ENCODE results near the gene AMH.
A peak's percentile ranks its signal among the peaks of the same experiment; 100 is the strongest.

Gene AMH

DNA sequence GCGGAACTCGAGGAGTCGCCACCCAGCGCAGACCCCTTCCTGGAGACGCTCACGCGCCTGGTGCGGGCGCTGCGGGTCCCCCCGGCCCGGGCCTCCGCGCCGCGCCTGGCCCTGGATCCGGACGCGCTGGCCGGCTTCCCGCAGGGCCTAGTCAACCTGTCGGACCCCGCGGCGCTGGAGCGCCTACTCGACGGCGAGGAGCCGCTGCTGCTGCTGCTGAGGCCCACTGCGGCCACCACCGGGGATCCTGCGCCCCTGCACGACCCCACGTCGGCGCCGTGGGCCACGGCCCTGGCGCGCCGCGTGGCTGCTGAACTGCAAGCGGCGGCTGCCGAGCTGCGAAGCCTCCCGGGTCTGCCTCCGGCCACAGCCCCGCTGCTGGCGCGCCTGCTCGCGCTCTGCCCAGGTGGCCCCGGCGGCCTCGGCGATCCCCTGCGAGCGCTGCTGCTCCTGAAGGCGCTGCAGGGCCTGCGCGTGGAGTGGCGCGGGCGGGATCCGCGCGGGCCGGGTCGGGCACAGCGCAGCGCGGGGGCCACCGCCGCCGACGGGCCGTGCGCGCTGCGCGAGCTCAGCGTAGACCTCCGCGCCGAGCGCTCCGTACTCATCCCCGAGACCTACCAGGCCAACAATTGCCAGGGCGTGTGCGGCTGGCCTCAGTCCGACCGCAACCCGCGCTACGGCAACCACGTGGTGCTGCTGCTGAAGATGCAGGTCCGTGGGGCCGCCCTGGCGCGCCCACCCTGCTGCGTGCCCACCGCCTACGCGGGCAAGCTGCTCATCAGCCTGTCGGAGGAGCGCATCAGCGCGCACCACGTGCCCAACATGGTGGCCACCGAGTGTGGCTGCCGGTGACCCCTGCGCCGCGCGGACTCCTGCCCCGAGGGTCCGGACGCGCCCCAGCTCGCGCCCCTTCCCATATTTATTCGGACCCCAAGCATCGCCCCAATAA lies 2.3 kb downstream of the AMH start:
- FAIRE-seq, result no peak

GRCh38 chr19:2252055-2252796 lies 3.1 kb downstream of the AMH start:
- no peak for FAIRE-seq

DNA sequence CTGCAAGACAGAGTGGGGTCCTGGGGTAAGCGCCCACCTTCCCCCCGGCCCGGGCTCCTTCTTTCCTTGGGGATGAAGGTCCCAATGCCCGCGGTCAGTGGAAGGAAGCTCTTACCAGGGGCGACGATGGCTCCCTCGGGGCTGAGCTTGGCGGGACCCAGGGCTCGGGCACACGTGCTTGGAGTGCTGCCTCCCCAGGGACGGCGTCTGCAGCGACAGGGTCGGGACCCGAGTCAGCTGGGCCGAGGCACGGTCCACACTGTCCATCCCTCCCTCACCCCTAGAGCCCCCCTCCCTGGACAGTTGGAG lies 3.6 kb downstream of the AMH start:
- FAIRE-seq, result no peak

- no peak for FAIRE-seq
Observed at GRCh38 chr19:2253106-2254063, 4.3 kb downstream of the AMH start.

DNA sequence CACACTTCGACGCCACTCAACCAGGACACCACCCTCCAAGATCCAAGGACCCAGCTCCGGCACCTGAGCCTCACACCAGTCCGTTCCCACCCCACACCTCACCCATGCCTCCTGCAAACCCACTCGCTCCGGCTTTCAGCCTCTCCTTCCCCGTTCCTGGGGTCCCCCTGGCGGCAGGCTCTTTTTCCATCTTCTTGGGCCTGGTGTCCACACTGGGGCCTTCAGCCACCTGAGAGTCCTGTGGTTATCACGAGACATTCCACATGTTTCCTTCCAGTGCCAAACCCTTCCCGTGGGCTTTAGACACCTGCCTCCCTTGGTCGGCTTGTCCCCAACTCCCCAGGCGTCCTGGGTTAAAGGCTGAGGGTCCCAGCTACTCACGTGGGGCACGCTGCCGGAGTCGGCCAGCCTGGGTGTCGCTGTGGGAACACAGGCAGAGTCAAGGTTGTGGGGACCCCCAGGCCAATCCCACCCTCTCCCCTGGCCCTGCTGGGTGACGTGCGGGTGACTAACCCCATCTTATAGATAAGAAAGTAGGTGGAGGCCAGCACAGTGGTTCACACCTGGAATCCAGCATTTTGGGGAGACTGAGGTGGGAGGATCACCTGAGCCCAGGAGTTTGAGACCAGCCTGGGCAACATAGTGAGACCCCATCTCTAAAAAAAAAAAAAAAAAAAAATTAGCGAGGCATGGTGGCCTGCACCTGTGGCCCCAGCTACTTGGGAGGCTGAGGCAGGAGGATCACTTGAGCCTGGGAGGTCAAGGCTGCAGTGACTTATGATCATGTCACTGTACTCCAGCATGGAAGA lies 5.1 kb downstream of the AMH start:
- FAIRE-seq, result no peak

DNA sequence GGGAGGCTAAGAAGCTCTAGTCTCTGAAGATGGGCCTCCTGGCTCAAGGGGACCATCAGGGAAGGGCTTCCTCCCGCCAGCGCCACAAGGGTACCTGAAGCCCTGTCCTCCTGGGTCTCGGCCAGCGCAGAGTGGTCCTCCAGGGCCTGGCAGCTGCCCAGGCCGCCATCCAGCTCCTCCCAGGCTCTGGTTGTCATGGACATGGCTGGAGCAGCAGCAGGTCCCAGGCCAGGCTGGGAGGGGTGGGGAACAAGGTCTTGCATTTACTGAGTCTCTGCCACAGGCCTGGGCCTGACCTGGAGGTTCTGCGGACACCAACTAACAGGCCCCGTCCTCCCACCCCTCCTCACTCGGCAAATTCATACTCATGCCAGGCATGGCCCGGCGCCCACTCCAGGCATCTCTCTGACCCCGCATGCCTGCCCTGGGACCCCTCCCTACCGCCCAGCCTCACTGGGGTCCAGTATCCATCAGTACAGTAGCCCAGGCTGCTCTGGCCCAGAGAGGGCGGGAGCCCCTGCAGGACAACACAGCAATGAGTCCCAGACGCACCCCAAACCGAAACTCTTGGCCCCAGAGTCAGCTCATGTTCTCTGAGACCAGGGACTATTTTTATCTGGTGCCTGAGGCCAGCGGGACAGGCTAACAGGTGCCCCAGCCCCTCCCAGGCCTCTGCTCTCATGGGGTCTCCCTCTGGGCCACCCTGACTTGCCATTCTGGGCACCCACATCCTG lies 6.2 kb downstream of the AMH start:
- no peak for FAIRE-seq

DNA sequence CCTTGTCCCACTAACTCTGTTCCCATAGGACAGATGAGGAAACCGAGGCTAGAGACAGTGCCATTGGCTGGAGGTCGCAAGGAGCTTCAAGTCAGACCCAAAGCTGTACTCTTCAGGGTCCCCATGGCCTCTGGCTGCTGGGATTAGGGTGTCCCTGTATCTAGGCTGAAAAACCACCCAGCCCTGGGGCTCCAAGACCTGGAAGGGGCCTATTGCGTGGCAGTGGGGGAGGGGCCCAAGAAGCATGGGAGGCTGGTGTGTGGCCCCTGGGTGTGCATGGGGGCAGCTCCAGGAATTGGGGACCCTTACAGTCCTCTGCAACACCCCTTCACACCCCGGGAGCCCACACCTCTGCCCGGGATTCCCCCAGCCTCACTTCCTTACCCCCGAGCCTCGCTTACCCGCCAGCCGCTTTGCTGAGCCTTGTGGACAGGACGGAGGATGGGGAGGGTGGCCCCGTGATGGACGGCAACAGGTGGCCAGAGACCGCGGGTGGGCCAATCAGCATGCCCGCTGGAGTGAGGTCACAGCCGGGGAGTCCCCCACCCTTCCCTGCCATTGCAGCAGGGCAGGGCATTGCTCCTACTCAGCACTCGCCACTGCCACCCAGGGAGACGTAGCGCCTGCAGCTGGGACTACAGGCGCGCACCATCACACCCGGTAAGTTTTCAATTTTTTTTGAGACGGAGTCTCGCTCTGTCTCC lies 7.0 kb downstream of the AMH start, which contains the start of gene JSRP1:
Gene JSRP1 (minus strand): TSS at position 436 of the 704 bp plus-strand sequence. CDS start 1,103 bp downstream, outside the sequence.
- FAIRE-seq, result no peak

GRCh38 chr19:2259336-2259735 lies 10.2 kb downstream of the AMH start:
- no peak for FAIRE-seq

DNA sequence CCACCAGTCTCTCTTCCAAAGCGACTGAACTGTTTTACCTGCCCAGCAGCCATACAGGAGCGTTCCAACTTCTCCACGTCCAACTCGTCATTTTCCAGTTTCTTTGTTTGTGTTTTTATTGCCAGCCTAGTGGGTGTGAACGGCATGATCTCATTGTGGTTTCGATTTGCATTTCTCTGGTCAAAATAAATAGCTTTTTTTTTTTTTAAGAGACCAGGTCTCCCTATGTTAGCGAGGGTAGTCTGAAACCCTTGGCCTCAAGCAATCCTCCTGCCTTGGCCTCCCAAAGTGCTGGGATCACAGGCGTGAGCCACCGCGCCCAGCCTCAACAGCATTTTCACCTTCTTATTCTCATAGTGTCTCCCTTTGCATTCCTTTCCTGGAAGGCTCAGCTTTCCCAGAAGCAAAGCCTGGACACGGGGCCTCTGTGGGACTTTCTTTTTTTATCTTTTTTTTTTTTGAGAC lies 11.2 kb downstream of the AMH start:
- no peak for FAIRE-seq

GRCh38 chr19:2261438-2262172 lies 12.5 kb downstream of the AMH start:
- FAIRE-seq, result no peak

DNA sequence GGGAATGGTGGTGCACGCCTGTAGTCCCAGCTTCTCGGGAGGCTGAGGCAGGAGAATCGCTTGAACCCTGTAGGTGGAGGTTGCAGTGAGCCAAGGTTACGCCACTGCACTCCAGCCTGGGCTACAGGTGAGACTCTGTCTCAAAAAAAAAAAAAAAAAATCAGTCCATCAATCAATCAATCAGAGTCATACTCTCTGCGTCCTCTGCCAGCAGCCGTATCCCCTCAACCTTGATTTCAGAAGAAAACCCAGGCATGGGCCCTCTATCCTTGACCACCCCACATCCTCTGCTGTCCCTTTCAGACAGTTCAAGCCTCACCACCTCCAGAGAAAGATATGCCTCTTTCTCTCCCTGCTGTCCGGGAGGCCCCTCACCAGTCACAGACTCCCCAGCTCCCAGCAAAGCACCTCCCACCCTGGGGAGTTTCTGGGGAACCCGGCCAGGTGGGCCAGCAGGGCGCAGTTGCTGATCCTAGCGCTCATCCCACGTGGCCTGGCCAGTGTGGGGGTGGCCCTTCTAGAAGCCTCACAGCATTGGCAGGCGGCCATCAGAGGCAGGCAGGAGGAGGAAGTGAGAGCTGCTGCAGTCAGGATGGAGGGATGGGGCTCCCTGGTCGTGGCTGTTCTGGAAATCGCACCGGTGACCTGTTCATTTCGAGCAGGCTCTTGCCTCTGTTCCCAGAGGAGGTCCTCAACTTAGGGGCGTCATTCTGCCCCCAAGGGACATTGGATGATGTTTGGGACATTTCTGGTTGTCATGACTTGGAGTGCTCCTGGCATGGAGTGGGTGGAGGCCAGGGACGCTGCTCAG lies 17.3 kb downstream of the AMH start:
- FAIRE-seq, result no peak

- FAIRE-seq, result no peak
Observed at GRCh38 chr19:2268480-2268830, 19.3 kb downstream of the AMH start.

GRCh38 chr19:2268861-2269243 lies 19.7 kb downstream of the AMH start:
- FAIRE-seq, result no peak

DNA sequence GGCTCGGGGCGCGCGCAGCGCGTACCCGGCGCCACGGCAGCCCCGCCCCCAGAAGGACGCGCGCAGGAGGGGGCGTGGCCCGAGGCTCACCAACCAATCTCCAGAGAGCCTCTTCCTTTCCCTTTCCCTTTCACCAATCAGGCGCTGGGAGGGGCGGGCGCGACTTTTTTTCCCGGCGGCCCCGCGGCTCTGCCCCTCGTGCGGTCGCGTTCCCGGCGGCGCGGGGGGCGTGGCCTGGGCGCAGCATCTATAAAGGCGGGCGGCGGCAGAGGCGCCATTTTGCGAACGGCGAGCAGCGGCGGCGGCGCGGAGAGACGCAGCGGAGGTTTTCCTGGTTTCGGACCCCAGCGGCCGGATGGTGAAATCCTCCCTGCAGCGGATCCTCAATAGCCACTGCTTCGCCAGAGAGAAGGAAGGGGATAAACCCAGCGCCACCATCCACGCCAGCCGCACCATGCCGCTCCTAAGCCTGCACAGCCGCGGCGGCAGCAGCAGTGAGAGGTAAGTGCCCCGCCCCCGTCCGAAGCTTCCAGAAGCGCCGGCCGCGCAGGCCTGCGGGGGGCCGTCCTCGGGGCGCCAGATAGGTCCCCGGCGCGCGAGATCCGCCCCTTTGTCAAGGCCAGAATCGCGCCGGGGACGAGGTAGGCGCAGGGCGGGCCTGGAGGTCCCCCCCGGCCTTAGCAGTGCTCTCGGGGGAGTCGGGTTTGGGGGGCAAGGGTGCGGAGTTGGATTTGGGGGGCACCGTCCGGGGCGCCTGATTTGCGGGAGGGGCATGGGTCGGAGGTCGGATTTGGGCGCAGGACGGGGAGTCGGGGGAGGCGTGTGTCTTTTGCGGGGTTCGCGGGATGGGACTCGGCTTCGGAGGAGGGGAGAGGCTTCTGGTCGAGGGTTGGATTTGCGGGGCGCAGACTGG lies 20.4 kb downstream of the AMH start:
- FAIRE-seq, result peak; percentile 70

DNA sequence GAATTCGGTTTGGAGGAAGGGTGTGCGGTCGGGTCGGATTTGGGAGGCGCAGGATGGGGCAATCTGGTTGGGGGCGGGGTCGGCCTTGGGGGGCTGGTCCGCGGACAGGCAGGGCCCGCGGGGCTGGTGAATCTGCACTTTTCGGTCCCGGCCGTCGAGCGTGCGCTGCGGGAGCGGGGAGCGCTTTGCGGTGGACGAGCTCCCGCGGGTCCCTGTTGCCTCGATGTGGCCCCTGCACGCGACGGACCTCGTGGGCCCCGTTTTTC lies 21.0 kb downstream of the AMH start:
- no peak for FAIRE-seq

DNA sequence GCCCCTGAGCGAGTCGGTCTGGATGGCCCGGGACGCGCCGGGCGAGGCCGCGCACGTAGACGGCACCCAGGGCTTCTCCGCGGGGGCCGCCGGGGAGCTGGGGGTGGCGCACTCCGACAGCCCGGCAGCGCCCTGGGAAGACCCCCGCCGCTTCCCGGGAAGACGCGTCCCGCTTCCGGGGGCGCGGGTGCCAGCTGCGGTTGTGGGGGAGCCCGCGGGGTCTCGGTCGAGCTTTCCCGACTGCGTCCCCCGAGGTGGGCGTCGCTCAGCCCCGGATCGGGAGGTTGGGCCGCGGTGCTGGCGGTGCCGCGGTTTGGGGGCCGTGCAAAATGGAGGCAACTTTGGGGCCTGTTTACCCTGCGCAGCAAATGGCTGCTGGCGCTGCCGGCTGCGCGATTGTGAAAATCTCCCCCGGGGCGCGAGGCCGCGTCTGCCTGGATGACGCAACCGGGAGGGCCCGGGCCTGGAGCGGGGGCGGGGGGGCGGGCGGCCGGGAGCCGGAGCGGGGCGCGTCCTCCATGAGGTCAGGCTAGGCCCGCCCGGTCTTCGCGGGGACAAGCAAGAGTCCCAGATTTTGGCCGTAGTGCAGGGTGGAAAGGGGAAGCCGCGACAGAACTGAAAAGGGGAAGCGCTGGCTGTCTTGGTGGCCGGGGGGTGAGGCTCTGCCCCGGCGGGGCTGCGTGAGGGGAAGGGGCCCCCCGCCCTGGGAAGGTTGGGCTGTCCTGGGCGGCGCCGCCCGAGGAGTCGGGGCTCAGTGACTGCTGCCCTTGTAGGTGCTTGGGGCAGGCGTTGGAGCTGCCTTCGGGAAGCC lies 21.5 kb downstream of the AMH start:
- FAIRE-seq, result no peak
